SK-N-SH (cell line): ENCODE measurements around the gene MAST4. TPM values are rescaled to one million over a fixed set of nuclear protein-coding genes. Genes with fewer than 3 reads are reported as not detected.

Experiments
- CTCF ChIA-PET: fragments of 300-600, 350-600 bp; formaldehyde crosslinking; extraction: SDS; loops from one replicate; lab custom pipeline; 2021; lab: Yijun Ruan, JAX
- POLR2A ChIA-PET: fragments of 350-600 bp; sonication (Branson Sonifier 250); formaldehyde crosslinking; extraction: SDS; loops from one replicate; lab custom pipeline; 2020; ENCODE audit warnings: antibody characterized with exemption, inconsistent platforms; lab: Yijun Ruan, JAX
- DNase-seq: peaks from one replicate; pipeline ENCODE4 v3.0.0; 2012
- H2AFZ ChIP-seq: fragments of 200-600 bp; sonication (generic); 2 replicates; pipeline ENCODE4 v1.8.1; 2016; ENCODE audit warnings: antibody characterized with exemption, mild to moderate bottlenecking, low read depth
- H3F3A ChIP-seq: fragments of 200-600 bp; sonication (generic); replicated peaks from 2 replicates; pipeline ENCODE3; 2016; ENCODE audit warnings: antibody characterized with exemption, mild to moderate bottlenecking; ENCODE audit not compliant: insufficient read depth
- H3K27ac ChIP-seq, 2 experiments: fragments of 200-500 bp in 1 of 2; fragments of 200-600 bp in 1 of 2; sonication (Bioruptor generic) in 1 of 2; sonication (generic), shearing (Covaris generic) in 1 of 2; 2 replicates each; pipeline versions ENCODE4 v1.5.1 to v1.6.1; 2014 to 2016; ENCODE audit warnings: low read depth in 2 of 2, inconsistent platforms in 1 of 2, low read length in 1 of 2, mild to moderate bottlenecking in 1 of 2, mixed read lengths in 1 of 2
- H3K27me3 ChIP-seq: fragments of 200-600 bp; sonication (generic), shearing (Covaris generic); 2 replicates; pipeline ENCODE4 v1.6.1; 2016; ENCODE audit warnings: mixed run types; ENCODE audit not compliant: insufficient read depth
- H3K36me3 ChIP-seq, 2 experiments: fragments of 200-500 bp in 1 of 2; fragments of 200-600 bp in 1 of 2; sonication (Bioruptor generic) in 1 of 2; sonication (generic) in 1 of 2; replicated peaks in 1 of 2; 2 replicates each; pipeline versions ENCODE3 to v1.5.1; 2014 to 2016; ENCODE audit warnings: low read length in 1 of 2, mild to moderate bottlenecking in 1 of 2; ENCODE audit not compliant: insufficient read depth in 2 of 2, control insufficient read depth in 1 of 2
- H3K4me1 ChIP-seq, 2 experiments: fragments of 200-500 bp in 1 of 2; fragments of 200-600 bp in 1 of 2; sonication (Bioruptor generic) in 1 of 2; sonication (generic), shearing (Covaris generic) in 1 of 2; 2 replicates each; pipeline versions ENCODE4 v1.5.1 to v1.6.1; 2014 to 2016; ENCODE audit warnings: low read depth in 1 of 2, low read length in 1 of 2, mixed run types in 1 of 2; ENCODE audit not compliant: insufficient read depth in 2 of 2, control insufficient read depth in 1 of 2
- H3K4me2 ChIP-seq: fragments of 200-600 bp; sonication (generic), shearing (Covaris generic); 2 replicates; pipeline ENCODE4 v1.6.1; 2017; ENCODE audit warnings: mixed run types
- H3K4me3 ChIP-seq, 2 experiments: fragments of 200-500 bp in 1 of 2; fragments of 200-600 bp in 1 of 2; sonication (Bioruptor generic) in 1 of 2; sonication (generic), shearing (Covaris generic) in 1 of 2; 2 replicates each; pipeline versions ENCODE4 v1.5.1 to v1.8.1; 2014 to 2016; ENCODE audit warnings: low read depth in 2 of 2, inconsistent platforms in 1 of 2, low read length in 1 of 2, mild to moderate bottlenecking in 1 of 2, mixed read lengths in 1 of 2, moderate library complexity in 1 of 2
- H3K79me2 ChIP-seq: fragments of 200-600 bp; sonication (generic); 2 replicates; pipeline ENCODE4 v1.8.1; 2017; ENCODE audit warnings: mild to moderate bottlenecking; ENCODE audit not compliant: insufficient read depth
- H3K9ac ChIP-seq: fragments of 200-600 bp; sonication (generic); 2 replicates; pipeline ENCODE4 v1.6.1; 2017; ENCODE audit warnings: mixed run types
- H3K9me2 ChIP-seq: fragments of 200-600 bp; sonication (generic); 2 replicates; pipeline ENCODE4 v1.6.1; 2017; ENCODE audit warnings: mixed run types
- H3K9me3 ChIP-seq: fragments of 200-600 bp; sonication (generic); 2 replicates; pipeline ENCODE4 v1.6.1; 2017; ENCODE audit warnings: mixed run types, mild to moderate bottlenecking, moderate library complexity
- H4K20me1 ChIP-seq: fragments of 200-600 bp; sonication (generic); 2 replicates; pipeline ENCODE4 v1.6.1; 2017; ENCODE audit warnings: mild to moderate bottlenecking, mixed run types; ENCODE audit not compliant: insufficient read depth
- CHD2 ChIP-seq: fragments of 150-350 bp; IDR thresholded peaks from 2 replicates; pipeline ENCODE4 v1.6.1; 2018; ENCODE audit warnings: low read length; ENCODE audit not compliant: partially characterized antibody
- ELF1 ChIP-seq: IDR thresholded peaks from 2 replicates; pipeline ENCODE4 v1.4.0; 2012
- FOXJ3 ChIP-seq: sonication (generic); formaldehyde crosslinking; IDR thresholded peaks from 2 replicates; pipeline ENCODE4 v1.5.1; 2020; ENCODE audit warnings: mild to moderate bottlenecking, missing genetic modification reagents
- FOXM1 ChIP-seq: IDR thresholded peaks from 2 replicates; pipeline ENCODE4 v1.4.0; 2012; ENCODE audit warnings: low read depth, mild to moderate bottlenecking
- GABPA ChIP-seq: IDR thresholded peaks from 2 replicates; pipeline ENCODE4 v1.4.0; 2012; ENCODE audit warnings: low read depth, mild to moderate bottlenecking
- MEF2A ChIP-seq: IDR thresholded peaks from 2 replicates; pipeline ENCODE4 v1.4.0; 2012; ENCODE audit warnings: low read depth, borderline replicate concordance
- MXI1 ChIP-seq: IDR thresholded peaks from 2 replicates; pipeline ENCODE4 v1.6.1; 2012; ENCODE audit warnings: mild to moderate bottlenecking, low read depth, low read length, improper control_type of control experiment
- NFIC ChIP-seq: IDR thresholded peaks from 2 replicates; pipeline ENCODE4 v1.4.0; 2012; ENCODE audit warnings: borderline replicate concordance
- RFX5 ChIP-seq: IDR thresholded peaks from 2 replicates; pipeline ENCODE4 v1.6.1; 2012; ENCODE audit warnings: mild to moderate bottlenecking, improper control_type of control experiment, low read length
- RXRA ChIP-seq: IDR thresholded peaks from 2 replicates; pipeline ENCODE4 v1.4.0; 2012; ENCODE audit warnings: low read depth, mild to moderate bottlenecking, borderline replicate concordance
- SIN3A ChIP-seq: IDR thresholded peaks from 2 replicates; pipeline ENCODE4 v1.6.1; 2012; ENCODE audit warnings: low read depth, mild to moderate bottlenecking, low read length, moderate library complexity, borderline replicate concordance
- SMC3 ChIP-seq: IDR thresholded peaks from 2 replicates; pipeline ENCODE4 v1.6.1; 2012; ENCODE audit warnings: low read depth, low read length, improper control_type of control experiment
- TEAD4 ChIP-seq: IDR thresholded peaks from 2 replicates; pipeline ENCODE4 v1.4.0; 2012; ENCODE audit warnings: mild to moderate bottlenecking, borderline replicate concordance; ENCODE audit not compliant: insufficient read depth
- YY1 ChIP-seq: IDR thresholded peaks from 2 replicates; pipeline ENCODE4 v1.4.0; 2012; ENCODE audit warnings: low read depth, mild to moderate bottlenecking
- WGBS: methylation state at CpG from one replicate; pipeline ENCODE4 v1.1.6; 2017; ENCODE audit warnings: low lambda C conversion rate; 5-methylcytosine and 5-hydroxymethylcytosine counted together
- polyA plus RNA-seq, 3 experiments: library from polyadenylated mRNA; depleted of rRNA; stranded (reverse); fragments of >200 nt; gene quantifications; 2 replicates each; pipeline ENCODE4 v1.2.3, GENCODE V29; 2012
- TF ChIP-seq, protein P1 (sequence below): IDR thresholded peaks from 2 replicates; pipeline ENCODE4 v1.4.0; 2012; ENCODE audit warnings: low read depth
- TF ChIP-seq, protein P2 (sequence below): IDR thresholded peaks from 2 replicates; pipeline ENCODE4; 2012
- TF ChIP-seq, protein P3 (sequence below): IDR thresholded peaks from 2 replicates; pipeline ENCODE4 v1.4.0; 2012; ENCODE audit warnings: low read depth, borderline replicate concordance

Gene MAST4
- polyA plus RNA-seq, 1 of the 3 experiments (the other 2 are of a cell fraction): 2.2 TPM

DNA sequence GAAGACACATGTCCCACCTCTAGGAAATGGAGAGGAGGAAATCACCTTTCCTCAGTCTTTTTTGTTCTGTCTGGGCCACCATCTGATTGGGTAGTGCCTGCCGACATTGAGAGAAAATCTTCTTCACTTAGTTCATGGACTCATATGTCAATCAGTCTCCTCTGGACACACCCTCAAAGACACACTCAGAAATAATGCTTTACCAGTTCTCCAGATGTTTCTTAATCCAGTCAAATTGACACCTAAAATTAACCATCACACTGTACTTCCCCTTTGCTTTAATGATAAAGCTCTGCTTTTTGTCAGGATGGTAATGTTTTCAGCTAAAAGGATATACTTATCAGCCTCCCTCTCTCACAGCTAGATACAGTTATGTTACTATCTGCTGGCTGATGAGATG is 333.1 kb downstream of the MAST4 start:
- POLR2A ChIA-PET: no interaction called here
- CTCF ChIA-PET: interaction anchor here (1.2 kb wide), 3 partner anchors 13 to 116 kb away, joined by 3 to 4 read pairs (median 3); no protein-coding TSS in a partner anchor
- H3K9me2 ChIP-seq: no peaks in the 10 kb centered on the region

DNA sequence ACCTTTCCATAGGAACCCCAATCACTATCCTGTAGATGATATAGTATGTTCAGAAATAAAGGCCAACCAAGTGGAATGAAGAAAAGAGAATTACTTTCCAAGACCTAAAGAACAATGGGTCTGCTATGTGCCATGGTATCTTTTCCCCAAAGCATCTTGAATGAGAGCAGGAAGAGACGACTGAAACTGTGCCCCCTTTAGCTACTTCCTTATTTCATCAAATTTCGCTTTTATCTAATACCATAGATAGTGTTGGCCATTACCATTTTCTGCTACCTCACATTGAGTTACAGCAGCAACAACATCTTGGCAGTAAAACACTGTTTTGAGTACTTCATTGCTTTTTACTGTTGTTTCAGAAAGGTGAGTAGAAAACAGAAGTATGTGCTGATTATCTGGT is 333.8 kb downstream of the MAST4 start:
- Histone ChIP-seq H3K9me3 (no peaks in the 10 kb centered on the region), H2AFZ (no peak overlapping the region), H3F3A (peaks cover 6% of the 10 kb centered on the region), H4K20me1 (no peaks in the 10 kb centered on the region), H3K4me1 (no peaks in the 10 kb centered on the region), H3K27ac (no peak overlapping the region), H3K9me2 (no peaks in the 10 kb centered on the region), H3K36me3 (no peaks in the 10 kb centered on the region), H3K4me2 (no peak overlapping the region), H3K9ac (no peak overlapping the region), H3K4me3 (no peak overlapping the region), H3K27me3 (no peaks in the 10 kb centered on the region), H3K79me2 (no peaks in the 10 kb centered on the region)
- WGBS: 56% methylated on average over 2 of the region's 2 CpGs
- ChIA-PET CTCF (interaction anchor here (1.2 kb wide), 1 partner anchor 116 kb away, joined by 3 read pairs; no protein-coding TSS in a partner anchor), POLR2A (no interaction called here)
- TF ChIP-seq FOXM1 (no peak), GABPA (no peak), TEAD4 (no peak), CHD2 (no peak), NFIC (no peak), ELF1 (no peak), RXRA (no peak), SIN3A (no peak), SMC3 (no peak), FOXJ3 (CRISPR knock-in tag) (no peak), RFX5 (no peak), YY1 (no peak), MXI1 (no peak), MEF2A (no peak)
- TF ChIP-seq, protein P1, sequence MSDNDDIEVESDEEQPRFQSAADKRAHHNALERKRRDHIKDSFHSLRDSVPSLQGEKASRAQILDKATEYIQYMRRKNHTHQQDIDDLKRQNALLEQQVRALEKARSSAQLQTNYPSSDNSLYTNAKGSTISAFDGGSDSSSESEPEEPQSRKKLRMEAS: no peak
- TF ChIP-seq, protein P2, sequence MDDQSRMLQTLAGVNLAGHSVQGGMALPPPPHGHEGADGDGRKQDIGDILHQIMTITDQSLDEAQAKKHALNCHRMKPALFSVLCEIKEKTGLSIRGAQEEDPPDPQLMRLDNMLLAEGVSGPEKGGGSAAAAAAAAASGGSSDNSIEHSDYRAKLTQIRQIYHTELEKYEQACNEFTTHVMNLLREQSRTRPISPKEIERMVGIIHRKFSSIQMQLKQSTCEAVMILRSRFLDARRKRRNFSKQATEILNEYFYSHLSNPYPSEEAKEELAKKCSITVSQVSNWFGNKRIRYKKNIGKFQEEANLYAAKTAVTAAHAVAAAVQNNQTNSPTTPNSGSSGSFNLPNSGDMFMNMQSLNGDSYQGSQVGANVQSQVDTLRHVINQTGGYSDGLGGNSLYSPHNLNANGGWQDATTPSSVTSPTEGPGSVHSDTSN: no peak
- TF ChIP-seq, protein P3, sequence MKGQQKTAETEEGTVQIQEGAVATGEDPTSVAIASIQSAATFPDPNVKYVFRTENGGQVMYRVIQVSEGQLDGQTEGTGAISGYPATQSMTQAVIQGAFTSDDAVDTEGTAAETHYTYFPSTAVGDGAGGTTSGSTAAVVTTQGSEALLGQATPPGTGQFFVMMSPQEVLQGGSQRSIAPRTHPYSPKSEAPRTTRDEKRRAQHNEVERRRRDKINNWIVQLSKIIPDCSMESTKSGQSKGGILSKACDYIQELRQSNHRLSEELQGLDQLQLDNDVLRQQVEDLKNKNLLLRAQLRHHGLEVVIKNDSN: no peak
- no peak for DNase-seq

More for the DNA sequence above, 333.1 kb downstream of the MAST4 start:
- Histone ChIP-seq H3F3A (peaks cover 6% of the 10 kb centered on the region), H2AFZ (no peak overlapping the region), H3K79me2 (no peaks in the 10 kb centered on the region), H3K4me1 (no peaks in the 10 kb centered on the region), H3K27ac (no peak overlapping the region), H3K4me3 (no peak overlapping the region), H3K27me3 (no peaks in the 10 kb centered on the region), H3K9ac (no peak overlapping the region), H4K20me1 (no peaks in the 10 kb centered on the region), H3K9me3 (no peaks in the 10 kb centered on the region), H3K36me3 (no peaks in the 10 kb centered on the region), H3K4me2 (no peak overlapping the region)
- WGBS: 78% methylated on average over 1 of the region's 1 CpG
- no peak for TF ChIP-seq FOXJ3 (CRISPR knock-in tag)
- DNase-seq: no peak
